Activated CD4-positive, CD25-positive, alpha-beta regulatory T cell treated with anti-CD3 and anti-CD28 coated beads, Interleukin-2, amount 50 U/mL, for 24 hours (primary cell): ENCODE results near the gene NHLRC4.
"Not testable (repeated sequence)": the region's sequence is repeated elsewhere in the genome, so short reads cannot be mapped to it uniquely, and the experiment has no call there.

Experiments
- ATAC-seq, 2 donors: fragments of 150-1000 bp; cut with Tn5 transposase; one replicate each; pipeline ENCODE4 v1.10.0; 2021; ENCODE audit warnings: mild to moderate bottlenecking in 1 of 2, moderate library complexity in 1 of 2

The NHLRC4 gene

GRCh38 chr16:586047-586644 lies 19.3 kb downstream of the NHLRC4 start:
- no peak for ATAC-seq

- ATAC-seq, result no peak
Observed at GRCh38 chr16:586645-587590, 20.1 kb downstream of the NHLRC4 start.

- ATAC-seq, result peak; percentile 27 to 28
Observed at GRCh38 chr16:588639-588888, 21.8 kb downstream of the NHLRC4 start.

- ATAC-seq, result peak; percentile 70 to 74
Observed at GRCh38 chr16:588889-589657, 22.3 kb downstream of the NHLRC4 start.

GRCh38 chr16:589658-590187 lies 22.9 kb downstream of the NHLRC4 start, which contains the start of gene RAB40C:
Gene RAB40C, plus strand, starts transcription at chr16:590066. Its CDS starts 226 bp downstream, at chr16:590292.
- peak; percentile 84 to 85 for ATAC-seq

GRCh38 chr16:590188-590814 lies 23.5 kb downstream of the NHLRC4 start:
- ATAC-seq, result no peak

- no peak for ATAC-seq
Observed at GRCh38 chr16:590815-591200, 24.0 kb downstream of the NHLRC4 start.

GRCh38 chr16:591231-591630 lies 24.4 kb downstream of the NHLRC4 start:
- ATAC-seq, result no peak

- ATAC-seq, result no peak
Observed at GRCh38 chr16:591892-592517, 25.2 kb downstream of the NHLRC4 start.

- ATAC-seq, result no peak
Observed at GRCh38 chr16:592518-593306, 25.9 kb downstream of the NHLRC4 start.

- no peak for ATAC-seq
Observed at GRCh38 chr16:593406-593805, 26.6 kb downstream of the NHLRC4 start.

- ATAC-seq, result no peak
Observed at GRCh38 chr16:593807-594206, 27.0 kb downstream of the NHLRC4 start.

- no peak for ATAC-seq
Observed at GRCh38 chr16:595094-595528, 28.3 kb downstream of the NHLRC4 start.

GRCh38 chr16:595942-596735 lies 29.3 kb downstream of the NHLRC4 start:
- ATAC-seq, result no peak

- ATAC-seq, result no peak
Observed at GRCh38 chr16:596736-597060, 29.9 kb downstream of the NHLRC4 start.

- not testable (repeated sequence) for ATAC-seq
Observed at GRCh38 chr16:597655-598054, 30.9 kb downstream of the NHLRC4 start.

- no peak for ATAC-seq
Observed at GRCh38 chr16:598823-599739, 32.3 kb downstream of the NHLRC4 start.

- ATAC-seq, result no peak
Observed at GRCh38 chr16:600781-601180, 34.0 kb downstream of the NHLRC4 start.

GRCh38 chr16:603933-604332 lies 37.1 kb downstream of the NHLRC4 start:
- no peak for ATAC-seq
